Adrenal gland (tissue), 12 donors: ENCODE data around the gene MACROD2. TPM values are rescaled to one million over a fixed set of nuclear protein-coding genes. Genes with fewer than 3 reads are reported as not detected.

Experiments used
- DNase-seq, 7 donors: peaks; one replicate each; pipeline ENCODE4 v3.0.0-alpha.2; 2019 to 2020
- H3K27ac ChIP-seq, 5 donors: fragments of 200-600 bp; sonication (generic) in 4 of 5; 1 replicate in 3 of 5; 2 replicates in 2 of 5; pipeline versions ENCODE4 v1.5.1 to v1.8.0; 2016 to 2020; ENCODE audit warnings: mild to moderate bottlenecking in 1 of 5
- H3K27me3 ChIP-seq: fragments of 200-600 bp; 2 replicates; pipeline ENCODE4 v1.8.0; 2021
- H3K36me3 ChIP-seq, 2 donors: fragments of 200-600 bp; replicated peaks in 1 of 2; 1 replicate in 1 of 2; 2 replicates in 1 of 2; pipeline versions ENCODE4 v1.5.1 to v1.8.0; 2018 to 2022
- H3K4me1 ChIP-seq, 2 donors: fragments of 200-600 bp; replicated peaks in 1 of 2; 1 replicate in 1 of 2; 2 replicates in 1 of 2; pipeline versions ENCODE4 v1.5.1 to v1.8.0; 2018 to 2021
- H3K4me3 ChIP-seq, 4 donors: fragments of 200-600 bp; sonication (generic) in 3 of 4; one replicate each; pipeline ENCODE4 v1.5.1; 2016 to 2018
- H3K9me3 ChIP-seq, 3 donors: fragments of 200-600 bp; sonication (generic) in 1 of 3; replicated peaks in 1 of 3; 1 replicate in 2 of 3; 2 replicates in 1 of 3; pipeline versions ENCODE4 v1.5.1 to v1.8.0; 2016 to 2021
- CTCF ChIP-seq, 6 experiments: fragments of 450-650 bp in 4 of 6; fragments of 200-600 bp in 2 of 6; sonication (generic) in 1 of 6; IDR thresholded peaks; 1 replicate in 5 of 6; 2 replicates in 1 of 6; pipeline versions ENCODE4 v1.5.1 to v1.8.0; 2016 to 2021; ENCODE audit warnings: antibody characterized with exemption in 6 of 6, mild to moderate bottlenecking in 2 of 6, moderate library complexity in 1 of 6
- POLR2A ChIP-seq, 2 donors: fragments of 450-650 bp; IDR thresholded peaks; one replicate each; pipeline ENCODE4 v1.6.1; 2017; ENCODE audit warnings: antibody characterized with exemption in 2 of 2, mild to moderate bottlenecking in 2 of 2, moderate library complexity in 1 of 2
- WGBS, 4 donors: extraction: QIAGEN DNeasy Blood & Tissue Kit in 2 of 4; methylation state at CpG; one replicate each; pipeline versions ENCODE4 v1.1.5 to v1.1.7; 2013 to 2017; 5-methylcytosine and 5-hydroxymethylcytosine counted together
- intact Hi-C, 2 donors: fragments of 100-400 bp; cut with DNase I; formaldehyde crosslinking; loops; one replicate each; pipeline versions ENCODE4 v1.14.1 to v1.15.0; 2022 to 2023
- polyA plus RNA-seq, 3 donors: library from polyadenylated mRNA; stranded (reverse); fragments of 200-250 nt in 2 of 3; fragments of 350-450 nt in 1 of 3; fragmentation: Illumina TruSeq in 1 of 3; extraction: RNeasy Lipid Tissue Mini Kit (QIAGEN cat#74804) in 1 of 3; gene quantifications; one replicate each; pipeline ENCODE4 v1.2.3, GENCODE V29; 2013 to 2014
- total RNA-seq, 9 donors: library from RNA; depleted of rRNA in 4 of 9; stranded (reverse); fragments of >200 nt in 4 of 9; fragments of 120-200 nt in 1 of 9; fragmentation: NEBNext Ultra II Directional in 1 of 9; extraction: Animal tissue kit (Norgen Biotek cat#: 25700) in 1 of 9; gene quantifications; one replicate each; pipeline versions ENCODE4 v1.1.0 to v1.2.4, GENCODE V29; 2013 to 2023
- donor health status: healthy with polysubstance abuse.
- donor health status: Bipolar disorder and iron deficiency.
- donor health status: DM: yes; HTN: yes; CAD: no.
- donor health status: DM: no; HTN: no; CAD: no.
- donor health status: DM: no; HTN: no; CAD: no.
- donor health status: DM: yes; HTN: yes; CAD: no.

The MACROD2 gene
- total and polyA plus RNA-seq, 12 donors, result 1.1 to 21.2 (median 6.4) TPM

GRCh38 chr20:15594158-15594695 is 1598.9 kb downstream of the MACROD2 start:
- H3K36me3 ChIP-seq, result no peaks in the 10 kb centered on the region
- no peak overlapping the region for H3K27ac ChIP-seq
- no peaks in the 10 kb centered on the region for H3K9me3 ChIP-seq
- H3K27me3 ChIP-seq, result no peaks in the 10 kb centered on the region
- intact Hi-C loops, result no loop called here
- no peak for DNase-seq
- H3K4me1 ChIP-seq, result no peaks in the 10 kb centered on the region
- TF ChIP-seq POLR2A (IDR thresholded peaks at IDR 0.05), result no peak
- TF ChIP-seq CTCF (IDR thresholded peaks at IDR 0.05), result no peak
- 85 to 97% (median 89%) methylated on average over 2 of the region's 2 CpGs for WGBS, 4 donors
- H3K4me3 ChIP-seq, result no peak overlapping the region

- TF ChIP-seq POLR2A (IDR thresholded peaks at IDR 0.05) (no peak), CTCF (IDR thresholded peaks at IDR 0.05) (no peak)
- intact Hi-C loops, result no loop called here
- 78 to 90% (median 82%) methylated on average over 3 of the region's 3 CpGs for WGBS, 4 donors
- H3K36me3 ChIP-seq, result no peaks in the 10 kb centered on the region
- no peak overlapping the region for H3K27ac ChIP-seq
- no peaks in the 10 kb centered on the region for H3K4me1 ChIP-seq
- DNase-seq, result no peak
- no peak overlapping the region for H3K4me3 ChIP-seq
- H3K27me3 ChIP-seq, result no peaks in the 10 kb centered on the region
- no peaks in the 10 kb centered on the region for H3K9me3 ChIP-seq
Observed at GRCh38 chr20:15596220-15596890, 1601.0 kb downstream of the MACROD2 start.

- H3K4me3 ChIP-seq, result no peak overlapping the region
- 79 to 97% (median 93%) methylated on average over 2 of the region's 2 CpGs for WGBS, 4 donors
- DNase-seq, result no peak
- H3K27me3 ChIP-seq, result no peaks in the 10 kb centered on the region
- no peaks in the 10 kb centered on the region for H3K9me3 ChIP-seq
- TF ChIP-seq POLR2A (IDR thresholded peaks at IDR 0.05) (no peak), CTCF (IDR thresholded peaks at IDR 0.05) (no peak)
- H3K36me3 ChIP-seq, result no peaks in the 10 kb centered on the region
- no peak overlapping the region for H3K27ac ChIP-seq
- no peaks in the 10 kb centered on the region for H3K4me1 ChIP-seq
- intact Hi-C loops, result no loop called here
Observed at GRCh38 chr20:15597306-15597705, 1602.0 kb downstream of the MACROD2 start.

- Histone ChIP-seq H3K27ac (no peak overlapping the region), H3K9me3 (no peaks in the 10 kb centered on the region), H3K27me3 (no peaks in the 10 kb centered on the region), H3K4me3 (no peak overlapping the region), H3K36me3 (no peaks in the 10 kb centered on the region), H3K4me1 (no peaks in the 10 kb centered on the region)
- WGBS, 4 donors, result 81 to 100% (median 93%) methylated on average over 2 of the region's 2 CpGs
- no peak for TF ChIP-seq POLR2A (IDR thresholded peaks at IDR 0.05)
- no peak for TF ChIP-seq CTCF (IDR thresholded peaks at IDR 0.05)
- intact Hi-C loops, result no loop called here
- DNase-seq, result no peak
Observed at GRCh38 chr20:15599961-15600360, 1604.6 kb downstream of the MACROD2 start.
